NCI-H1092 treated with DMSO at 0.1 percent for 48 hours (cell line): ENCODE measurements around the gene PAQR7.
A peak's percentile ranks its signal among the peaks of the same experiment; 100 is the strongest.

Source experiments
- DNase-seq: peaks from one replicate; lab custom pipeline; 2025; lab: John Stamatoyannopoulos, UW

The PAQR7 gene

GRCh38 chr1:25875154-25875855, at the start of gene PAQR7:
Gene PAQR7 (minus strand): TSS chr1:25875708. CDS start chr1:25863839, 11,869 bp downstream.
- DNase-seq: peak; percentile 68

GRCh38 chr1:25924454-25924853, 48.9 kb upstream of the PAQR7 start:
- DNase-seq: peak; percentile 16

- peak; percentile 82 for DNase-seq
These were observed 47.6 kb upstream of the PAQR7 start for GRCh38 chr1:25922971-25923552.

DNA sequence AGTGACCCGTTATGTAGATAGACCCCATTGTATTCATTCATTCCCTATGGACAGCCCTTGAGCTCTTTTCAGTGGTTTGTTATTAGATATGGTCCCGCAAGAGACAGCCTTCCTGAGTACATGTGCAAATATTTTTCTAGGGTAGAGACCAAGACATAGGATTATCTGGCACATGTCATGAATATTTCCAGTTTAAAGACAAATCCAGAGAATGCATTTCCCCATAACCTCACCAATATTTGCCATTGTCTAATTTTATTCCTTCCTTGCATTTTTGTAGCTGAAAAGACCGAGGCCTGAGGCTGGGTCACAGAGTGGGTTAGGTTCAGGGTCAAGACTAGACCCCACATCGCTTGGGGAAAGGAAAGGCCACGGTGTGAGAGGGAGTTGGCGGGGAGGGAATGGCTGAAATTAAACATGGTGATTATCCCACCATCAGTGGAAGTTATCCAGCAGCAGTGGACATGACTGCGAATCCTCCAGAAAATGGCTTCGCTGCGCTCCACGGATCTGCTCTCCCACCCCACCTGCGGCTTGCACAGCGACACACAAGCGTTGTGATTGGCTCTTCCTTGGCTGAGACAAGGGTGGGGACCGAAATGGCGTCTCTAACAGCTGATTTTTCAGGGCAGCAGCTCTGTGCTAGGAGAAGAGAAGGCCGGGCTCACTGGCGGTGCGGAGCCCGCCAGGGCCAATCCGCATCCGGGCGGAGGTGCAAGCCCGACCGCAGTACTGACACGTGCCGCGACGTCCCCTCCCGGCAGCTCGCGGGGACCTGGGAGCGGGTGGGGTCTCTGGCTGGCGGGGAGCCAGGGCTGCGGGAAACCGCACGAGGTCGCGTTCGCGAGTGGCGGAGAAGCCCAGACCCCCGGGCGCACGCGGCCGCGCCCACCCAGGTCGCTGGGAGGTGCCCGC, 46.8 kb upstream of the PAQR7 start:
- peak; percentile 95 for DNase-seq

DNA sequence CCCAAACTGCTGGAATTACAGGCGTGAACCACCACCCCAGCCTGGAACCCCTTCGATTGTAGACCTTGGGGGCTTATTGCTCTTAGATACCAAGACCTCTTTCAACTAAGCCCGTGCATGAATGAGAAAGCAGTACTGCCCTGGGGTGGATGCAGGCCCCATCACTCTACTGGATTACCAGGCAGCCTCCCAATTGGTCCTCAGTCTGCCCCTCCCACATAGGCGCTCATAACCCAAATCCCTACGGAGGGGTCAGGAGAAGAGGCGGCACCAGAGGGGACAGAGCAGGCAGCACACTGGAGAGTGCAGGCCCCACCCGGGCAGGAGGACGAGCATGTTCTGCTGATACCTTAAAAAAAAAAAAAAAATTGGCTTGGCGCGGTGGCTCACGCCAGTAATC, 43.1 kb upstream of the PAQR7 start:
- DNase-seq: no peak

- no peak for DNase-seq
These were observed 42.5 kb upstream of the PAQR7 start for GRCh38 chr1:25917996-25918395.

- no peak for DNase-seq
These were observed 41.0 kb upstream of the PAQR7 start for GRCh38 chr1:25916460-25916859.

DNA sequence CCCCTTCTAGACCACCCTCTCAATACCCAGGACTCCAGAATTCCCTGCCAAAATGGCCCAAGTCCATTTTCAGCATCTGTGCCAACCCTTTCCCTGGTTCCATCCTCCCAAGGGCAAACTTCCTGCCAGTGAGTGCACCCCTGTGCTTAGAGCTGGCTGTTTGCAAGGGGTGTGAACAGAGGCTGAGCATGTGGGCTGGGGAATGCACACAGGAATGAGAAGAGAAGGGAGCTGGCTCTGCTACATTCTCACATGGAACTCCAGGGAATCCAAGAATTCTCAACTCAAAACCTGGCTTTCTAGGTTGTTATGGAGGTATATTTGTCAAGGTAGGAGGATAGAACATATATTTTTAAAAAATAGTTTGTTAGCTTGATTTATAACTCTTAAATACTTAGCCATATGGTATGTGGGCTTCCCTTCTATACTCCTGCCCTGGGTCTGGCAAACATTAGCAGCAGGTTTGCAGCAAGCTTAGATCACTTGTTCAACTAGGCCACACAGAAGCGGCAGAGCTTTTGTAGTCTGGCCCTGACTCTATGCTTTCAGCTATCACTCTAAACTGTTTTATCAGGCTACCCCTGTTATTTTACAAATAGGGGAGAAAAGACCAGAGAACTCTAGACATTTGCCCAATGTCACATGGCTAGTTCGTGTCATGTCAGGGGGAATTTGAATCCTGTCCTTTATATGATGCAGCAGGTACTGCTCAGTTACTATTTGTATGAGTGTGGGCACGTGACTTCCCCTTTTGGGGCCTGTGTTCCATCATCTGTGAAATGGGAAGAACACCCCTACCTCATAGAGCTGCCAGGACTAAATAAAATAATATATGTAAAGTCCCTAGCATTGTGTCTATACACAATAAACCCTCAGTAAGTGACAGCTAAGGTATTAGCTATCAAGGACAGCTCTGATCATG, 38.8 kb upstream of the PAQR7 start:
- no peak for DNase-seq

DNA sequence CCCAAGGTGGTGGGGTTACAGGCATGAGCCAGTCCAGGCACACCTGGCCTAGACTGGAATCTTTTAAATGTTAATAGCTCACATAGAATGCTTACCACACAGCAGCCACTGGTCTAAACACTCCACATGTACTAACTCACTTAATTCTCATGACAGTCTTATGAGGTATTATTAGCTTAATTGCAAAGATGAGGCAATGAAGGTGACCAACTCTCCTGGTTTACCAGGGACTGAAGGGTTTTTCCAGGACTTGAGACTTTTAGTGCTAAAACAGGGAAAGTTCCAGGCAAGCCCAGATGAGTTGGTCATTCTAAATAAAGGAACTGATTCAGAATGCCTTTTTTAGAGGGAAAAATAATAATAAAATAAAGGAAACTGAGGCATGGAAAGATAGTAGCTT, 37.7 kb upstream of the PAQR7 start:
- DNase-seq: no peak

- no peak for DNase-seq
These were observed 36.7 kb upstream of the PAQR7 start for GRCh38 chr1:25912076-25912831.

GRCh38 chr1:25911162-25911561, 35.7 kb upstream of the PAQR7 start:
- no peak for DNase-seq

DNA sequence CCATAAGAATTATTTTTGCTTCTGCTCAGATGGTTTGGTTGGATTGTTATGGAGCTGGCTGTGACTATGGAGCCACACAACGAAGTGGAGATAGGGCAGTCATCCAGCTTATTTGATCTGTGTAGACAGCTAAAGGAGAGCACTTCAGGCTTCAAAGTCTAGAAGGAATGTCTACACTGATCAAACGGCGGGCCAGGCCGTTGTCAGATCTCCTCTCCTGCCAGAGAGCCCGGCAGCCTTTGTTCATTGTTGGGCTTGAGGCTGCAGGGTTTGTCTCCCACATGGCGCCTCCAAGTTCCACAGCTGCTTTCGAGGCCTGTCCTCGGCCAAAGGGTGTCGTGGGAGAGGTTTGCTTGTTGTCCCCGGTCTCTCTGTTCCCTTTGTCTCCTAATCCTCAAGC, 33.5 kb upstream of the PAQR7 start:
- DNase-seq: no peak

DNA sequence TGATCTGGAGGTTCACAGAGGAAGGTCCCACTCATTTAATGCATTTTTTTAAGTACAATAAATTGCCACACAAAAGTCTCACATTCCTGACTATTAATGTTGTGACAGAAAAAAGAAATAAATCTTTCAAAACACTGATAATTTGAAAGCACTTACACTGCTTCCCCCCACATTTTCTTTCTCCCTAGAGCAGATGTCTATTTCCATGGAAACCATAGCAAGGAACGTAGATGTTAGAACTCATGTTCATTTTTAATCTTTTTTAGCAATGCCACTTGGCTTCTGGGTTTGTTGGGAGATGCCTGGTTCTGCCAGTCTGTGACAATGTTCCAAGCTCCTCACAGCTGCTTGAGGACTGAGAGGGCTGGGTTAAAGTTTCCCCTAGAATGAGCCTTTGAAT, 32.7 kb upstream of the PAQR7 start:
- DNase-seq: no peak

DNA sequence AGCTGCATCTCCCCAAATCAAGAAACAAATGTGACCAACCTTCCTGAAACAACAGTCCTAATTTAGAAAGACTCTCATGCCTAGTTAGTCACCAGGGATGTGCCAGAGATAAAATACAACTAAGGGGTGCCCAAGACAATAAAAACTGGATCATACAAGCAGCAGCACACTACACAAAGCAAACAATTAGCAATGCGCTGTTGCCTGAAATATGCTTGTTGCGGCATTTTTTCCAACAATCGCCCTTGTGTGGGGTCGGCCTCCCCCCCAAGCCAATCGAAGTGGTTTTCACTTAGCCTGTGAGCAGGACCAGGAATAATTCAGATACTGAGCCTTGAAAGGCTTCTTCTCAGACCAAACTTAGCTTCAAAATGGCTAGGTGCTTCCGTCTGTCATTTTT, 32.1 kb upstream of the PAQR7 start:
- peak; percentile 41 for DNase-seq

DNA sequence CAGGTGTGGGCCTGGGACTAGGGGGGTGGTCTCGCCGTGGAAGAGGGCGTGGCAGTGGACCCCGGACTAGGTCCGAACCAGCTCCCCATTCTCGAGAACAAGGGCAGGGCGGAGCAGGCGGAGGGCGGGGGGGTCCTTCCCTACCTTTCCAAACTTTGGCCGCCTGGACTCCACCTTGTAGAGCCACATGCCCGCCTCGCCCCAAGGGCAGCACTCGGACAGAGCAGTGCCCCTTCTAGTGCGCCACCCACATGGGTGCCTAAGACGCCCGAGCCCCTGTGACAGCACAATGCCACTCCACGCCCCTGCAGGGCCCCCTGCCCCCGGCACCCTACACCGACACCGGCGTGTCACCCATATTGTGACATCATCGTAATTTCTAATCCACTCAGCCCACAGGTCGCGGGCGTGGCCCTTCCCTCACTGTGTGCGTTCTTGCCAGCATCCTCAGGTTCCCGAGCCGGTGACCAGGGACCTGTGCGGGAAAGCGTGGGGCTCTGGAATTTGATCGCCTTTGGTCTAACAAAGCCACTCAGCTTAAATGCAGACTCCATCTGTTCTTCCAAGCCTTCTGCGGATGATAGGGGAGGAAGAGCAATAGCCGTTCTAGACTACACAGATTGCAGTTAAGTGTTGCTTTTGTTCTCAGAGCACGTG, 31.3 kb upstream of the PAQR7 start:
- DNase-seq: peak; percentile 80

DNA sequence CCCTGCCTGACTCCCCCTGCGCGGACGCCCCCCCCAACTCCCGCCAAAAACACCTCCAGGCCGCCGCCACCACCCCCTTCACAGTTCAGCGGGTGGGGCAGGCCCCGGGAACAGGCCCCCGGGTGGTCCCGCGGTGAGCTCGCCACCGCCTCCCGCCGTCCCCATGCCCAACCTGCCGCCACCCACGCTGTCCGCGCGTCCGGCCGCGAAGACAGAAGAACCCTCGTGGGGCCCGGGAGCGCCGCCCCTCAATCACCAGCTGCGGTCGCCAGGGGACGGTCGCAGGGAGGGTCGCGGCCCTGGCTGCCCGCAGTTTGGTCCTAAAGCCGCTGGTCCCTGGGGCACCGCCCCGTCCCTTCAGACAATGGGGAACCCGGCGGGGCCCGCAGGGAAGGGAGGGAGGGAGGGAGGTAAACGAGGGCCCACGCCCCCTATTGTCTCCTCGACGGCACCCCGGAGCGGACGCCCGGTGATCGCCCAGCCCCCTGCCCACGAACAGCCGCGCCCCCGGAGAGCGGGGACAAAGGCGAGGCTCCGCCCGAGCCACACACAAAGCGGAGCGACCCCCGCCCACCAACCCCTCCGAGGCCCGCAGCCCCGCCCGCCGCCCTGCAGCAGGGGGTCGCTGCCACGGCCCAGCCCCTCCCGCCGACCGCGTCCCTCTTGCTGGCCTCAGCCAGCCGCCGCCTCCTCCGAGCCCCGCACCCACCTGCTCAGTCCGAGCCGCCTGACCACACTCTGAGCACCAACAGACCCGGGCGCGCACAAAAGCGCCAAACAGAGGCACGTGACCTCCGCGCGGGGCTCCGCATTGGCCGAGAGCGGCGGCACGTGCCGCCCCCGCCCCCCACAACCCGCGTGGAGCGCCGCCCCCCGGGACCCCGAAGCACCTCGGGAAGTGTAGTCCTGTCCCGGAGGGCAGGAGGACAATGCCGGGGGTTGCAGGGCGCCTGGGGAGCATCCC, 30.5 kb upstream of the PAQR7 start, which contains the start of gene STMN1:
TSS of gene STMN1 (minus strand) at position 740 of the 964 bp plus-strand sequence. CDS start 1,743 bp downstream, outside the sequence.
- DNase-seq: peak; percentile 97

- peak; percentile 96 for DNase-seq
These were observed 29.6 kb upstream of the PAQR7 start for GRCh38 chr1:25904943-25905679.

DNA sequence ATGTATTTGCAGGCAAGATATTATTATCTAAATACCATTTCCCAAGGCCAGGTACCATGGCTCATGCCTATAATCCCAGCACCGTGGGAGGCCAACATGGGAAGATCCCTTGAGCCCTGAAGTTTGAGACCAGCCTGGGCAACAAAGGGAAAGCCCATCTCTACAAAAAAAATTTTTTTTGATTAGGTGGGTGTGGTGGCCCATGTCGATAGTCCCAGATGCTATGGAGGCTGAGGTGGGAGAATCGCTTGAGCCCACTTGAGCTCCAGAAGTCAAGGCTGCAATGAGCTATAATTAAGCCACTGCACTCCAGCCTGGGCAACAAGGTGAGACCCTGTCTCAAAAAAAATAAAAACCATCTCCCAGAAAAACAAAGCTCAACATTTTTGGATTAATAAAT, 28.5 kb upstream of the PAQR7 start:
- no peak for DNase-seq
